ENCODE measurements around the gene ATP1A2.

GRCh38 chr1:160163615-160164014, 48.1 kb downstream of the ATP1A2 start:
- no peak for TF ChIP-seq POLR2A (IDR thresholded peaks at IDR 0.05)
- no peak for TF ChIP-seq CTCF (IDR thresholded peaks at IDR 0.05)

Data from vagina (tissue), 2 donors.